ENCODE measurements around the gene TSPAN14. TPM values are rescaled to one million over a fixed set of nuclear protein-coding genes. Genes with fewer than 3 reads are reported as not detected.

TSPAN14 gene
- total RNA-seq, 1 experiment from 2014 or later = 92.5 TPM

DNA sequence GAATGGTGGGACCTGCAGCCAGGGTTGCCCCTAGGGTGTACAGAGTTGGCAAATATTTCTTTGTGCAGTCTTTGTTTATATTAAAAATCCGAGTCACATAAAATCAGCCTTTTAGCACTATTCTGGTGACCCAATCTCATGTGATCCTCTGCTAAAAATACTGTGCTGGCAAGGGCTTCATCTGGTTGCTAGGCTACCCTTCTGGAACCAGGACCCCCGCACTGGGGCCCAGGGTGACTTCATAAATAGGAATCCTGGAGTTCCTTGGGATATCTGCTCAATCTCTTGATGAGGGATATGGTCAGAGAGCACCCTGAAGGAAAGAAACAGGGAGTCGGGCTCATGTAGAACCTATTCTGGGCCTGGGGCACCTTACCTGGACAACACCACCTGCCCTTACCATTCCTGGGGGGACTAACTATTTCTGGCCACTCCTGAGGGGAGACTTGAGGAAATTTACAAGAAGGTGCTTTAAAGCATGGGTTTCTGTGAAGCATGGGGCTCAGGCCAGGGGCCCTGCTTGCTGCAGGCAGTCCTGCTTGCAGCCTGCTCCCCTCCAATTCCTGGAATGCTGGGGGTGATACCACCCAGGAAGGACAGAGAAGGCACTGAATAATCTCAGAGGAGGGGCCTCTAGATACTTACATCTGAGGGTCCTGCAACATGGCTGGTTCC, 128.3 kb downstream of the TSPAN14 start:
- in situ Hi-C loops (cut with HindIII; ENCODE audit: low pct_unique_long_range_greater_than_20kb, low sequenced_read_pairs) = no loop called here
- DNase-seq (ENCODE audit: low read depth) = no peak

Other genes with a start within 250 kb of the TSPAN14 start
- gene ANXA11, start 248.8 kb upstream of the TSPAN14 start, total RNA-seq (2014; rRNA removed; shearing (Covaris generic); ENCODE audit: low replicate concordance) = 170 and 209 TPM in 2 replicates
- 0.12 TPM in 1 of 2 replicates, not detected in the other for gene MAT1A, start 164.7 kb upstream of the TSPAN14 start, total RNA-seq (2014; rRNA removed; shearing (Covaris generic); ENCODE audit: low replicate concordance)
- not detected in 2 replicates for gene DYDC1, start 97.6 kb upstream of the TSPAN14 start, total RNA-seq (2014; rRNA removed; shearing (Covaris generic); ENCODE audit: low replicate concordance)
- gene DYDC2, start 97.5 kb upstream of the TSPAN14 start, total RNA-seq (2014; rRNA removed; shearing (Covaris generic); ENCODE audit: low replicate concordance) = not detected in 2 replicates
- 71.9 and 92.2 TPM in 2 replicates for gene PRXL2A, start 45.8 kb upstream of the TSPAN14 start, total RNA-seq (2014; rRNA removed; shearing (Covaris generic); ENCODE audit: low replicate concordance)
- gene SH2D4B, start 83.6 kb downstream of the TSPAN14 start, total RNA-seq (2014; rRNA removed; shearing (Covaris generic); ENCODE audit: low replicate concordance) = not detected in 2 replicates